Fibroblast of pulmonary artery (primary cell): ENCODE measurements around the gene CCER1.

ENCODE experiments used
- DNase-seq: peaks from one replicate; pipeline ENCODE4 v3.0.0-alpha.2; 2010; ENCODE audit warnings: low read depth
- H3K4me3 ChIP-seq: replicated peaks from 2 replicates; pipeline ENCODE4 v1.5.1; 2011; ENCODE audit warnings: low read depth, mild to moderate bottlenecking, control low read depth, low read length, moderate library complexity
- CTCF ChIP-seq: IDR thresholded peaks from 2 replicates; pipeline ENCODE4 v1.5.1; 2011; ENCODE audit warnings: mild to moderate bottlenecking, control low read depth, low read length, inconsistent platforms; ENCODE audit errors: missing control alignments

CCER1 gene

GRCh38 chr12:90970911-90971310, 15.9 kb upstream of the CCER1 start:
- H3K4me3 ChIP-seq, result no peak overlapping the region
- DNase-seq, result no peak
- no peak for TF ChIP-seq CTCF

- no peak overlapping the region for H3K4me3 ChIP-seq
- DNase-seq, result no peak
- no peak for TF ChIP-seq CTCF
These were observed 15.5 kb upstream of the CCER1 start for GRCh38 chr12:90970471-90970870.

GRCh38 chr12:90969851-90970250, 14.9 kb upstream of the CCER1 start:
- no peak for TF ChIP-seq CTCF
- no peak for DNase-seq
- no peak overlapping the region for H3K4me3 ChIP-seq

- TF ChIP-seq CTCF, result no peak
- no peak overlapping the region for H3K4me3 ChIP-seq
- no peak for DNase-seq
These were observed 14.4 kb upstream of the CCER1 start for GRCh38 chr12:90969346-90969745.

GRCh38 chr12:90965204-90965603, 10.2 kb upstream of the CCER1 start:
- no peak for TF ChIP-seq CTCF
- no peak for DNase-seq
- no peak overlapping the region for H3K4me3 ChIP-seq

- TF ChIP-seq CTCF, result no peak
- H3K4me3 ChIP-seq, result no peak overlapping the region
- DNase-seq, result no peak
These were observed 9.6 kb upstream of the CCER1 start for GRCh38 chr12:90964616-90965015.

GRCh38 chr12:90963946-90964345, 9.0 kb upstream of the CCER1 start:
- no peak for DNase-seq
- TF ChIP-seq CTCF, result no peak
- H3K4me3 ChIP-seq, result no peak overlapping the region
